ENCODE measurements around the gene CREB5.

Gene CREB5

GRCh38 chr7:28856656-28857055 is 444.3 kb downstream of the CREB5 start:
- no peak for DNase-seq (ENCODE audit: extremely low spot score)
- CTCF ChIA-PET = interaction anchor here (1.7 to 2.1 kb wide), 2 partner anchors 21 to 444 kb away, joined by 3 to 5 read pairs; partner anchors contain the start of gene CREB5
- no peak for TF ChIP-seq CTCF (IDR thresholded peaks at IDR 0.05; ENCODE audit: control extremely low read depth, extremely low read depth, low read depth, missing control alignments)
- POLR2A ChIA-PET = no interaction called here

GRCh38 chr7:28858206-28858605 is 445.9 kb downstream of the CREB5 start:
- POLR2A ChIA-PET = no interaction called here
- no peak for TF ChIP-seq CTCF (IDR thresholded peaks at IDR 0.05; ENCODE audit: control extremely low read depth, extremely low read depth, low read depth, missing control alignments)
- CTCF ChIA-PET = interaction anchor here (1.2 to 3.1 kb wide), 3 partner anchors 12 to 64 kb away, joined by 3 to 13 read pairs (median 3); no protein-coding TSS in a partner anchor
- no peak for DNase-seq (ENCODE audit: extremely low spot score)

DNA sequence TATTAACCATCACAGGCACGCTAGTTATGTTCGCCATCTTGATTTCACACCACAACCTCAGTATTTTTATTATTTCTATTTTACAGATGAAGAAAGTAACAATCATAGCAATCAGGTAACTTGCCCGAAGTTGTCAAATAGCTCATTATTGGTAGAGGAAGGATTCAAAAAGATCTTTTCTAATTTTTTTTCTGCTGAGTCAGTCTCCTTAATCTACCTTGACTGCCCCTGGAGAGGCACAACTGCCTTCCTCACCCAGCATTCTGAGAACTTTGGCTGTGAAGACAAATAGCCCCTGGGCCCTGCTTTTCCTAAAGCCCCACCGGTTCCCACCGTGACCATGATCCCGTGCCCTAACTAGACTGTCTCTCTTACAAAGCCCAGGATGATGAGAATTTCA is 446.6 kb downstream of the CREB5 start:
- CTCF ChIA-PET = interaction anchor here (0.7 to 3.1 kb wide), 4 partner anchors 13 to 63 kb away, joined by 3 to 13 read pairs (median 3); no protein-coding TSS in a partner anchor
- POLR2A ChIA-PET = no interaction called here
- no peak for TF ChIP-seq CTCF (IDR thresholded peaks at IDR 0.05; ENCODE audit: control extremely low read depth, extremely low read depth, low read depth, missing control alignments)
- DNase-seq (ENCODE audit: extremely low spot score) = no peak

GRCh38 chr7:28861825-28862224 is 449.5 kb downstream of the CREB5 start:
- POLR2A ChIA-PET = no interaction called here
- no peak for DNase-seq (ENCODE audit: extremely low spot score)
- CTCF ChIA-PET = no interaction called here
- no peak for TF ChIP-seq CTCF (IDR thresholded peaks at IDR 0.05; ENCODE audit: control extremely low read depth, extremely low read depth, low read depth, missing control alignments)

- ChIA-PET CTCF (no interaction called here), POLR2A (no interaction called here)
- no peak for TF ChIP-seq CTCF (IDR thresholded peaks at IDR 0.05; ENCODE audit: control extremely low read depth, extremely low read depth, low read depth, missing control alignments)
- DNase-seq (ENCODE audit: extremely low spot score) = no peak
These were observed 450.4 kb downstream of the CREB5 start for GRCh38 chr7:28862595-28863272.

- ChIA-PET CTCF (no interaction called here), POLR2A (no interaction called here)
- TF ChIP-seq CTCF (IDR thresholded peaks at IDR 0.05; ENCODE audit: control extremely low read depth, extremely low read depth, low read depth, missing control alignments) = no peak
- DNase-seq (ENCODE audit: extremely low spot score) = no peak
These were observed 453.4 kb downstream of the CREB5 start for GRCh38 chr7:28865601-28866144.
